T-helper 2 cell treated with Interferon-gamma antibody and Interleukin-4, amounts not matched to agents 5 μg/mL and 100 μg/mL, for 36 hours (primary cell): Measurements from ENCODE around the gene NFYC.
A peak's percentile ranks its signal among the peaks of the same experiment; 100 is the strongest.

Experiments used
- DNase-seq: peaks from one replicate; pipeline ENCODE4 v3.0.0; 2021; ENCODE audit warnings: low spot score
- H3K27ac Mint-ChIP-seq: one replicate; pipeline ENCODE4 v1.8.0; 2021; ENCODE audit warnings: mild to moderate bottlenecking, mixed read lengths
- H3K27me3 Mint-ChIP-seq: one replicate; pipeline ENCODE4 v1.8.0; 2021; ENCODE audit warnings: low read depth, mixed read lengths
- H3K36me3 Mint-ChIP-seq: one replicate; pipeline ENCODE4 v1.8.0; 2021; ENCODE audit warnings: low read depth, mixed read lengths
- H3K4me1 Mint-ChIP-seq: one replicate; pipeline ENCODE4 v1.8.0; 2021; ENCODE audit warnings: low read depth, mixed read lengths
- H3K4me3 Mint-ChIP-seq: one replicate; pipeline ENCODE4 v1.8.0; 2022; ENCODE audit warnings: mild to moderate bottlenecking, moderate library complexity, mixed read lengths
- H3K9me3 Mint-ChIP-seq: one replicate; pipeline ENCODE4 v1.8.0; 2021; ENCODE audit warnings: mixed read lengths

Gene NFYC

DNA sequence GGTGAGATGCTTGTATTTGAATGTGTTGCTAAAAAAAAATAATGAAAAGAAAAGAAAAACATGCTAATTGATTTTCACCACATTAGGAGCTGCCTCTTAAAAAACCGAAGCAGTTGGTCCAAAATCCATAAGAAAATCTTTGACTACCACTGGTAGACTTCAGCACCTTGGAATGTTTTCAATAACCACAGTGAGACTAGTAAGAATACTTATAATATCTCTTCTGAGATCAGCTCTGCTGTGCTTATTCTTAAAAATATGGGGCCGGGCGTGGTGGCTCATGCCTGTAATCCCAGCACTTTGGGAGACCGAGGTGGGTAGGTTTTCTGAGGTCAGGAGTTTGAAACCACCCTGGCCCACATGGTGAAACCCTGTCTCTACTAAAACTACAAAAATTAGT lies 15.1 kb downstream of the NFYC start:
- Mint-ChIP-seq H3K27me3 (no peaks in the 10 kb centered on the region), H3K9me3 (no peaks in the 10 kb centered on the region), H3K4me3 (no peak overlapping the region), H3K36me3 (peaks cover 10% of the 10 kb centered on the region), H3K27ac (no peak overlapping the region), H3K4me1 (peaks cover 46% of the 10 kb centered on the region)
- no peak for DNase-seq

DNA sequence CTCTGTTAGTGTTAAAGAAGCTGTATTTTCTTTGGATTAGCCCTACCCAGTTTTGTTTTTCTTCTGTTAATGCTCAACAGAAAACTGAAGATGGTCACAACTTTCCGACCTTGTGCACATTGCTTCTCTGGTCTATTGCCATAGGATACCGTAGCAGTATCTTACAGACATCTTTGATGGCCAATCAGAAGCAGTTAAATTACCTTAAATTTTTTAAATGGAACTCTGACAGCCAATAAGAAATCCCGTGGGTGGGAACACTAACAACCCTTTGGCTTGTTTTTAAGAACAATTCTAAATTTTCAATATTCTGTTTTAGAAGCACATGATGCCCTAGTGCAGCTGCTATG lies 17.2 kb downstream of the NFYC start:
- no peak for DNase-seq
- H3K27ac Mint-ChIP-seq: peak overlapping the region; percentile 91
- H3K4me1 Mint-ChIP-seq: peaks cover 50% of the 10 kb centered on the region
- H3K9me3 Mint-ChIP-seq: no peaks in the 10 kb centered on the region
- no peaks in the 10 kb centered on the region for H3K27me3 Mint-ChIP-seq
- peaks cover 20% of the 10 kb centered on the region for H3K36me3 Mint-ChIP-seq
- H3K4me3 Mint-ChIP-seq: peak overlapping the region; percentile 90

DNA sequence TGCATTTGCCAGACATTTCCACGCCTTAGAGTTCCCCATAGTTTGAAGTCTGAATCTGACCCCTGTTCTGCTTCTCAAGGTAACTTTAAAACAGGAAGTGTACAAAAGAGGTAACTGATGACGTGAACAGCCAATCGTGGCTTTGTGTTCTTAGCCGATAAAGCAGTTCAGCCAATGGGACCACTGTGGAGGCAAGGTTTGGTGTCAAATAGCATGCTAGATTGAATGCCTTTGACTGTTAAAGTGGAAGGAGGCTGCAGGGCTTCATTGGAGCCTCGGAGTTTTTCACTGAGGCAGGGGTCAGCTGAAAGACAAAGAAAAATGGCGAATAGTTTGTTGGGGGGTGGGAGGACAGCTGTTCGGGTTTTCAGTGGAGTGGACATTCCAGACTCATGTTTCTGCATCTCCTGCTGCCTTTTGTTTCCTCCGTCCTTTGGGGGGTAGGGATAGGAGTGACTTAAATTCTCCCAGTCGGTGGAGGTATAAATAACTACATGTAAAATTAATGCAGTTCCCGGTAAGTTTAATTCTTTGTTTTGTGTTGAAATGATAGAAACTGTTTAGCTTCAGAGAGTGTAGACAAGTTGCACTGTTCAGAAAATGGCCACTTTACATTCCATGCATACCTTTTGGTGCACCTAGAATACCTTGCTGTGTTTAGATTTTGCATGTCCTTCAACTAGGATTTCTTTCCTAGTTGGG lies 17.7 kb downstream of the NFYC start:
- Mint-ChIP-seq H3K4me1 (peaks cover 46% of the 10 kb centered on the region), H3K9me3 (no peaks in the 10 kb centered on the region), H3K27ac (peak overlapping the region; percentile 91), H3K4me3 (peak overlapping the region; percentile 90), H3K36me3 (peaks cover 21% of the 10 kb centered on the region), H3K27me3 (no peaks in the 10 kb centered on the region)
- DNase-seq: peak; percentile 79

DNA sequence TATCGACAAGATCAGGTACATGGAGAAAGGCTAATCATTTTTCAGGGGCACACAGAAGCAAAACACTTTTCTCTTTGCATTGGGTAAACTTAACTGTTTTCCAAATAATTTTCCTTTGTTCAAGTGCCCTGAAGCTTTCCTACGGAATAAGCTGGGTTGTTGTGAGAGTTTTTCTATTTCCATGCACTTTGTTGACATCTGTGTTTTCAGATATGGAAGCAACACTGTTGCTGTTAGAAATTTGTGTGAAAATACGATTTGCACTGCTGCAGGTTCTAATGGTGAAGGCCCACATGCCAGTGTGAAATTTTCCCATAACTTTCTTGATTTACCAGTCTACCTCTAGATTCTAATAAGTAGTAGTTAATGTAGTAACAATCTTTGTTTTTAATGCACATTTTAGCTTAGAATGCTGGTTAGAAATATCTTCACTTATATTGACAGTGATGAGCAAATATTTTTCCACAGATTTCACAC lies 18.3 kb downstream of the NFYC start:
- DNase-seq: no peak
- Mint-ChIP-seq H3K4me1 (peaks cover 45% of the 10 kb centered on the region), H3K27me3 (no peaks in the 10 kb centered on the region), H3K27ac (peak overlapping the region; percentile 91), H3K9me3 (no peaks in the 10 kb centered on the region), H3K4me3 (peak overlapping the region; percentile 90), H3K36me3 (peaks cover 21% of the 10 kb centered on the region)

DNA sequence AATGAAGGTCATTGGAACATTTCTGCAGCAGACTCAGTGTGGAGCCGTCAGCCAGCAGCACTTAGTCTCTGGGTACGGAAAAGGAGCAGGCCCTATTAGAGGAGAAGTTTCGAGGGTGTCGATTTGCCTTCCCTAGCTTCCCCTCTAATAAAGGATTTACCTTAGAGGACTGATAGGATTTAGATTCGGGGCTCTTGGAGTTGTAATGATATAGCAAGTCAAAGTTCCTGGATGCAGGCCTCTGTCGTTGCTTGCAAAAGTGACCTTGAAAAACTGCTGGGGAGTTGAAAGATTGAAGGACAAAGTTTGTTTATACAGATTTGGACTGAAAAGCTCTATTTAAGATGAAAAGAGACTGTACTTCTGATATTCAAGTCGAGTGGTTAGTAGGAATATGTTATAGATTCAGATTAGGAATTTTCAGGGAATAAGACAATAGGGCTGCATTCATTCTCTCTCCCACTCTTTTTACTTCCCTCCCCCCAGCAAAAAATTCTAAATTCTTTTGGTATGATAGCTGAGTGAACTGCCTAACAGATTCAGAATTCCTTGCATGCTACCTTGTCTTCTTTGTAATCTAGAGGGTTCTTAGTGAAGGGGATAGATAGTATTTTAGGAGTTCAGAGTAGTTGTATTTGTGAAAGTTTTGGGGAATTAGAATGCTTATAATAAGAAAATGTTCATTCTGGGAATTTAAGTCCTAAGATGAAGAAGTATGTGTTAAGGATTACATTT lies 19.2 kb downstream of the NFYC start:
- H3K9me3 Mint-ChIP-seq: no peaks in the 10 kb centered on the region
- peaks cover 49% of the 10 kb centered on the region for H3K4me1 Mint-ChIP-seq
- peaks cover 24% of the 10 kb centered on the region for H3K36me3 Mint-ChIP-seq
- DNase-seq: no peak
- H3K27ac Mint-ChIP-seq: peak overlapping the region; percentile 24
- no peaks in the 10 kb centered on the region for H3K27me3 Mint-ChIP-seq
- H3K4me3 Mint-ChIP-seq: peak overlapping the region; percentile 90

DNA sequence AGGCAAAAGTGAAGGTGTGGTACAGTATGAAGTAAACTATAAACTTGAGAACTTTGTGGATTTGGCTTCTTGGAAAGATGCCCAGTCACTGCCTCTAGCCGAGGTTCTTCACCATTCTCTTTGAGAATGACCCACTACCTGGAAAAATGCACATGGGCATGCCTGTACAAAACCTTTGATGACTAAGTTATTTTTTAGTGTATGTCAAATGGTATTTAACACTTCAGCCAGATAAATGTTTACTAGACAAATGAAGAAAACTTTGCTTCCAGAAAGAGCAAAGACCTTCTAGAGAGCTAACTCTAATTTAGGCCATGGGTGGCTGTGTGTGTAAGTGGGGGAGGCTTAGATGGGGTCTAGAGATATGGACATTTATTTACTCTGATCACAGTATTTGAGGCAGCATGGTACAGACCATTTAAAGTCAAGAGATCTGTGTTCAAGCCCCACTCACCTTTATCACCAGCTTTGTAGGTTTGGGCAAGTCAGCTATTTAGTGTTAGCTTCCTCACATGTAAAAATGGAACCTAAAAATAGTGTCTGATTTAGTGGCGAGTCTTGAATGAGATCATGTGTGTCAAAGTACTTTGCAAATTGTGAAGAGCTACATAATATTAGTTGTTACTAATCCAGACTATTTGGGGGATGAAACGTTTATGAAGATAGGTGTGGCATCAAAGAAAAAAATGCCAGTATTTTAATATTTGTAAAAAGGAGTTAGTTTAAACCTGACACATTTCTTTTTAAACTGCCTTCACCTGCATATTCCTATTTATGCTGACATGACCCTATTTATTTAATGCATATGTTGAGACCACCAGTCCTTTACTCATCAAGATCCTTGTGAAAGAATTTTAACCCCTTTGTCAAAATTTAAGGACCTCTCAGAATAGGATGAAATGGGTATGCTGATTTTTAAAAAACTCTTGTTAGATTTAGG lies 20.2 kb downstream of the NFYC start:
- H3K4me1 Mint-ChIP-seq: peaks cover 56% of the 10 kb centered on the region
- H3K27ac Mint-ChIP-seq: peak overlapping the region; percentile 73
- H3K4me3 Mint-ChIP-seq: peak overlapping the region; percentile 90
- DNase-seq: no peak
- H3K36me3 Mint-ChIP-seq: peaks cover 25% of the 10 kb centered on the region
- no peaks in the 10 kb centered on the region for H3K27me3 Mint-ChIP-seq
- H3K9me3 Mint-ChIP-seq: no peaks in the 10 kb centered on the region

DNA sequence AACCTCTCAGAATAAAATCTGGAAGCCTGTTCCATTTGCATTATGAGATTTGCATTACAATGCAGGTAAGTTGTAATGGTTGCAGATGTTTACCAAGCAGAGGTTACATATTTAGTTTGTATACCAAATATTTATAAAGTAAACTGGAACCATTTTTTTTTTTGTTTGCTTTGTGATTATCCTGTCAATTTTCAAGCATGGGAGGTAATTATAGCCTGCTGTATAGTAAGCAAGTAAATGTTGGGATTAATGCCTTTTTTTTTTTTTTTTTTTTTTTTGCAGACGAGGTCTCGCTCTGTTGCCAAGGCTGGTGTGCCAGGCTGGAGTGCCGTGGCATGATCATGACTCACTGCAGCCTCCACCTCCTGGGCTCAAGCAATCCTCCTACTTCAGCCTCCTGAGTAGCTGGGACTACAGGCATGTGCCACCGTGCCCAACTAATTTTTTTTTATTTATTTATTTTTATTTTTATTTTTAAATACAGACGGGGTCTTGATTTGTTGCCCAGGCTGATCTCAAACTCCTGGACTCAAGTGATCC lies 21.0 kb downstream of the NFYC start:
- H3K4me3 Mint-ChIP-seq: peak overlapping the region; percentile 90
- peak overlapping the region; percentile 43 for H3K27ac Mint-ChIP-seq

DNA sequence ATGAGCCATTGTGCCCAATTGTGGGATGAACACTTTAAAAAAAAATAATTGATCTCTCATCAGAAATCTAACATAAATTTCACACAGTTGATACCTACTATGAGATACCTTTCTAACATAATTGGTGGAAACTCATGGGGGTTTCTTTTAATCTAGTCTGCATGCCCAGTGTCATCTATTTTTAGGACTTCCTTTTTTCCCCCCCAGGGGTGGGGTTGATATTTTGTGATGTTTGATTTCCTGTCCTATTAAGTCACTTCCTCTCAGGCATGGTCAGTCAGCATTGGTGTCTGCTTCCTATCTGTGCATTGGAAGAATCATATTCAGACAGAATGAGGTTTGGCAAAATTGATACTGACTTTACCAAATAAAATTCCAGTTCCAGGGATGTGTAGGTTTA lies 21.5 kb downstream of the NFYC start:
- H3K4me3 Mint-ChIP-seq: peak overlapping the region; percentile 70
- DNase-seq: no peak
- H3K9me3 Mint-ChIP-seq: no peaks in the 10 kb centered on the region
- H3K27ac Mint-ChIP-seq: peak overlapping the region; percentile 86
- H3K4me1 Mint-ChIP-seq: peaks cover 55% of the 10 kb centered on the region
- H3K36me3 Mint-ChIP-seq: peaks cover 25% of the 10 kb centered on the region
- no peaks in the 10 kb centered on the region for H3K27me3 Mint-ChIP-seq

More for the DNA sequence above, 21.0 kb downstream of the NFYC start:
- no peaks in the 10 kb centered on the region for H3K27me3 Mint-ChIP-seq
- H3K9me3 Mint-ChIP-seq: no peaks in the 10 kb centered on the region
- no peak for DNase-seq
- H3K36me3 Mint-ChIP-seq: peaks cover 25% of the 10 kb centered on the region
- H3K4me1 Mint-ChIP-seq: peaks cover 57% of the 10 kb centered on the region

DNA sequence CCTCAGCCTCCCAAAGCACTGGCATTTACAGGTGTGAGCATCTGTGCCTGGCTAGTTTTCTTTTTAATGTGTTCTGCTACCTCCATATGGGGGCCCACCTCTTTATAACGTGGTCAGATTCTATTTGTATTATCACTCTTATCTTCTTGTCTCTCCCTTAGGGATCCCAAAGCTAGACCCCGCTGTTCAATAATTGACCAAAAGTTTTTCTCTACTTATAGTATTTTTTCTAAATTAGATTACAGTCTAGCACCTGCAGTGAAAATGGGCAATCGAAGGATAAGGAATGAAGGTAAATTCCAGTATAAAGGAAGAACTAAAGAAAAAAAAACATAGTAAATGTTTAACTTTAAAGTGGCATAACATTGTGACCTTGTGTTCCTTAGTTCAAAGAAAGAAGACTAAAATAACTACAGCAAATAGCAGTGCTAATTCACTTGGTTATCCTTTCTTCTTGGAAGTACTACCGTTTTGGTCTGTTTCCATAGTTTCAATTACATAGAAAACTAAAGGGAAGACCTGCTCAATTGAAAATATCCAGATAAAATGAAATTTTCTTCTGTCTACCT lies 24.1 kb downstream of the NFYC start:
- no peak overlapping the region for H3K27ac Mint-ChIP-seq
- H3K27me3 Mint-ChIP-seq: no peaks in the 10 kb centered on the region
- H3K36me3 Mint-ChIP-seq: peaks cover 22% of the 10 kb centered on the region
- no peak overlapping the region for H3K4me3 Mint-ChIP-seq
- no peak for DNase-seq
- H3K4me1 Mint-ChIP-seq: peaks cover 40% of the 10 kb centered on the region
- no peaks in the 10 kb centered on the region for H3K9me3 Mint-ChIP-seq

DNA sequence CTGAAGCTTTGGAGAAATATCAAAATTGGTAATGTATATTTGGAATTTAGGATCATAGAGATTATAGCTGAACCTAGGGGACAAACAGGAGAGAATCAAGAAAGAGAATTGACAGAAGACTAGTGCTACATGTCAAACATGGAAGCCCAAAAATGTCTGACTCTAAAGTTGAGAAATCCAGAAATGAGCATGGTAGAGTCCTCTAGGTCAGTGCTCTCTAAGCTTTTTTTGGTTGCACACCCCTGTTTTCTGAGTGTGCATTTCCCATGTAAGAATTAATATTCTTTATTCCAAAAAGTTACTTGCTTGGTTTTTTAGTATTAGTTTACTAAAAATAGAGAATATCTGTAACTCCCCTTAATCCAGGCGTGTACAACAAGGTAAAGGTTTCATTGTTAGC lies 25.6 kb downstream of the NFYC start:
- Mint-ChIP-seq H3K27ac (no peak overlapping the region), H3K4me3 (no peak overlapping the region), H3K9me3 (no peaks in the 10 kb centered on the region), H3K4me1 (peaks cover 26% of the 10 kb centered on the region), H3K27me3 (no peaks in the 10 kb centered on the region), H3K36me3 (peaks cover 18% of the 10 kb centered on the region)
- no peak for DNase-seq

DNA sequence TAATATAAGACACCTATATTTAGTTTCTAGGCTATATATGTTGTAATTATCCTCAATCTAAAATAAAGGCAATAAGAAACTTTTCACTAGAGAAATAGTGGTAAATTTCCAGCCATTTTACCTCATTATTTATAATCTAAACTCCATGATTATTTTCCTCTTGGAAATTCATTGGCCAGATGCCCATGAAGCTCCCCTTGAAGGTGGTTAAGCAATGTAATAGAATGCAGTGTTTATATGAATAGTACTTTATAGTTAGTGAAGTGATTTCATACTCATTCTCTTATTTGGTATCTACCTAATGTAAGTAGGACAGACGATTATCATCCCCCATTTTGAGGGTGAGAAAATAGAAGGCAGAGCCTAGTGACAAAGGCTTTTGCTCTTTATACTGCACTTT lies 26.5 kb downstream of the NFYC start:
- Mint-ChIP-seq H3K4me3 (no peak overlapping the region), H3K36me3 (peaks cover 15% of the 10 kb centered on the region), H3K4me1 (peaks cover 24% of the 10 kb centered on the region), H3K9me3 (no peaks in the 10 kb centered on the region), H3K27ac (no peak overlapping the region), H3K27me3 (no peaks in the 10 kb centered on the region)
- no peak for DNase-seq

DNA sequence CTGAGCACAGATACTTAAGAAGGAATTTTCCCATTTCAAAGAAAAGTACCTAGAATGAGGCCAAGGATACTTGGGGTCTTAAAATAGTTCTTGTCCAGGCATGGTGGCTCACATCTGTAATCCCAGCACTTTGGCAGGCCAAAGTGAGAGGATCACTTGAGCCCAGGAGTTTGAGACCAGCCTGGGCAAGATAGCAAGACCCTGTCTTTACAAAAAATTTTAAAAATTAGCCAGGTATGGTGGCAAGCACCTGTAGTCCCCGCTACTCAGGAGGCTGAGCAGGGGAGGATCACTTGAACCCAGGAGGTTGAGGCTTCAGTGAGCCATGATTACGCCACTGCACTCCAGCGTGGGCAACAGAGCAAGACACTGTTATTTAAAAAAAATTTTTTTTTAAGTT lies 29.0 kb downstream of the NFYC start:
- Mint-ChIP-seq H3K36me3 (peaks cover 13% of the 10 kb centered on the region), H3K4me1 (peaks cover 17% of the 10 kb centered on the region), H3K4me3 (no peak overlapping the region), H3K27me3 (no peaks in the 10 kb centered on the region), H3K27ac (no peak overlapping the region), H3K9me3 (no peaks in the 10 kb centered on the region)
- no peak for DNase-seq

DNA sequence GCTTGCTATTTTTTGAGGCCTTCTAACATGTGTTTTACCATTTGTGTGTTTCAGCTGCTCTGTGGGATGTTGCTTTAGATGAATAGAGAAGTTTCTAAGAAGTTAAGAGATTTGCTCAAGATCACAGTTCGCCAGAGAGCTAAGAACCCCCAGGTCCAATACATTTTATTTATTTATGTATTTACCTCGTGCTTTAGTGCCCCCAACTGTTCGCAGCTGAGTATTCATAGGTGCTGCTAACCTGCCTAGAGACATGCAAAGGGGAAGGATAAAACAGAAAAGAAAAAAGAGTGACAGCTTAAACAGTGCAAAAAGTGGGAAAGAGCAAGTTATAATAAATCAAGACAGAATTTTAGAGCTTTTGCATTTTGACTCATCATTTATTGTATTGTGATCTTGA lies 31.1 kb downstream of the NFYC start:
- Mint-ChIP-seq H3K36me3 (peaks cover 10% of the 10 kb centered on the region), H3K9me3 (no peaks in the 10 kb centered on the region), H3K27me3 (no peaks in the 10 kb centered on the region), H3K27ac (no peak overlapping the region), H3K4me1 (peaks cover 10% of the 10 kb centered on the region), H3K4me3 (no peak overlapping the region)
- DNase-seq: no peak
